Uterus (tissue), 2 donors: ENCODE results near the gene CDK19.

Source experiments
- POLR2A ChIP-seq, 2 donors: fragments of 450-650 bp; IDR thresholded peaks; one replicate each; pipeline ENCODE4 v1.6.1; 2016; ENCODE audit warnings: antibody characterized with exemption in 2 of 2, mild to moderate bottlenecking in 1 of 2, moderate library complexity in 1 of 2
- TF ChIP-seq, protein P1 (sequence below), 4 experiments: fragments of 200-600 bp in 2 of 4; fragments of 450-650 bp in 2 of 4; sonication (generic) in 2 of 4; IDR thresholded peaks; one replicate each; pipeline ENCODE4 v1.5.1; 2016 to 2019; ENCODE audit warnings: antibody characterized with exemption in 4 of 4, mild to moderate bottlenecking in 2 of 4, moderate library complexity in 1 of 4

DNA sequence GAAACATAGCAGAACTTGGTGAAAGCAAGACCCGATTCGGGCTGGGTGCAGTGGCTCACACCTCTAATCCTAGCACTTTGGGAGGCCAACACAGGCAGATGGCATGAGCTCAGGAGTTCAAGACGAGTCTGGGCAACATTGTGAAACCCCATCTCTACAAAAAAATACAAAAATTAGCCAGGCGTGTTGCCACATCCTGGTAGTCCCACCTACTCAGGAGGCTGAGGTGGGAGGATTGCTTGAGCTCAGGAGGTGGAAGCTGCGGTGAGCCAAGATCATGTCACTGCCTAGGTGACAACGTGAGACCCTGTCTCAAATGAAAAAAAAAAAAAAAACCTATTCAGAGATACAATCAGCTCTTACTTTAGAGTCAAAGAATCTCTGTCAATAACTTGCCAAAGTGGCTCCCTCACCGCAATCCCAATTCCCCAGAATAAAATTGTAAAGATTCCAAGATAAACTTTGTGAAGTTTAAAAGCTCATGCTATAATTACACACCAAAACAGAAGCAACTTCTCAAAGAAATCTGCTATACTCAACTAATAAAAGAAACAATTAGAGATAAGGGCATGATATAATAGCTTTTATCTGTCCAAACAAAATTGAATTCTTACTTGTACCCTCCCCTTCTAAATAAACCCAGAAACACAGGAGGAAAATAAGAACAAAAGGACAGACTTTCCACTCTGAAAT is 33.6 kb downstream of the CDK19 start:
- TF ChIP-seq, protein P1, sequence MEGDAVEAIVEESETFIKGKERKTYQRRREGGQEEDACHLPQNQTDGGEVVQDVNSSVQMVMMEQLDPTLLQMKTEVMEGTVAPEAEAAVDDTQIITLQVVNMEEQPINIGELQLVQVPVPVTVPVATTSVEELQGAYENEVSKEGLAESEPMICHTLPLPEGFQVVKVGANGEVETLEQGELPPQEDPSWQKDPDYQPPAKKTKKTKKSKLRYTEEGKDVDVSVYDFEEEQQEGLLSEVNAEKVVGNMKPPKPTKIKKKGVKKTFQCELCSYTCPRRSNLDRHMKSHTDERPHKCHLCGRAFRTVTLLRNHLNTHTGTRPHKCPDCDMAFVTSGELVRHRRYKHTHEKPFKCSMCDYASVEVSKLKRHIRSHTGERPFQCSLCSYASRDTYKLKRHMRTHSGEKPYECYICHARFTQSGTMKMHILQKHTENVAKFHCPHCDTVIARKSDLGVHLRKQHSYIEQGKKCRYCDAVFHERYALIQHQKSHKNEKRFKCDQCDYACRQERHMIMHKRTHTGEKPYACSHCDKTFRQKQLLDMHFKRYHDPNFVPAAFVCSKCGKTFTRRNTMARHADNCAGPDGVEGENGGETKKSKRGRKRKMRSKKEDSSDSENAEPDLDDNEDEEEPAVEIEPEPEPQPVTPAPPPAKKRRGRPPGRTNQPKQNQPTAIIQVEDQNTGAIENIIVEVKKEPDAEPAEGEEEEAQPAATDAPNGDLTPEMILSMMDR (IDR thresholded peaks at IDR 0.05), result no peak
- TF ChIP-seq POLR2A (IDR thresholded peaks at IDR 0.05), result no peak
